H1 (cell line): Measurements from ENCODE around the gene LRRK1. TPM values are rescaled to one million over a fixed set of nuclear protein-coding genes. Genes with fewer than 3 reads are reported as not detected.
A peak's percentile ranks its signal among the peaks of the same experiment; 100 is the strongest.

Source experiments
- CTCF ChIA-PET: fragments of 300-600 bp; sonication (Branson Sonifier 250); formaldehyde crosslinking; loops from one replicate; lab custom pipeline; 2021; ENCODE audit not compliant: partially characterized antibody; lab: Charles Lee
- POLR2A ChIA-PET: fragments of 300-600 bp; sonication (Branson Sonifier 250); formaldehyde crosslinking; loops from one replicate; lab custom pipeline; 2021; ENCODE audit warnings: inconsistent platforms; ENCODE audit not compliant: partially characterized antibody; lab: Charles Lee
- DNase-seq, 2 experiments: peaks; one replicate each; pipeline versions ENCODE4 v3.0.0 to v3.0.0-alpha.2; 2010 to 2022; ENCODE audit warnings: low spot score in 2 of 2, low read depth in 1 of 2, mixed read lengths in 1 of 2
- FAIRE-seq: peaks from 2 replicates; lab custom pipeline; 2011; peaks lifted over from hg19 to GRCh38; lab: Jason Lieb, UNC
- H2AFZ ChIP-seq: 2 replicates; pipeline ENCODE4 v1.8.1; 2012; ENCODE audit warnings: low read length, inconsistent platforms
- H2AK5ac ChIP-seq: 2 replicates; pipeline ENCODE4 v1.6.1; 2013; ENCODE audit warnings: low read depth, low read length
- H2BK120ac ChIP-seq: replicated peaks from 2 replicates; pipeline ENCODE3; 2013; ENCODE audit warnings: low read depth, low read length, inconsistent platforms
- H2BK12ac ChIP-seq: 2 replicates; pipeline ENCODE4 v1.6.1; 2013; ENCODE audit warnings: low read depth, low read length
- H2BK15ac ChIP-seq: 2 replicates; pipeline ENCODE4 v1.6.1; 2013; ENCODE audit warnings: low read length
- H2BK20ac ChIP-seq: 2 replicates; pipeline ENCODE4 v1.6.1; 2013; ENCODE audit warnings: low read length
- H2BK5ac ChIP-seq: 2 replicates; pipeline ENCODE4 v1.6.1; 2013; ENCODE audit warnings: low read depth, low read length
- H3K14ac ChIP-seq: 2 replicates; pipeline ENCODE4 v1.6.1; 2013; ENCODE audit warnings: inconsistent platforms; ENCODE audit not compliant: insufficient read length
- H3K18ac ChIP-seq: 2 replicates; pipeline ENCODE4 v1.6.1; 2013; ENCODE audit warnings: low read length; ENCODE audit errors: extremely low read depth
- H3K23ac ChIP-seq: 2 replicates; pipeline ENCODE4 v1.6.1; 2013; ENCODE audit warnings: inconsistent platforms; ENCODE audit not compliant: insufficient read length
- H3K23me2 ChIP-seq: 2 replicates; pipeline ENCODE4 v1.6.1; 2013; ENCODE audit warnings: low read depth, low read length
- H3K27ac ChIP-seq: 2 replicates; pipeline ENCODE4 v1.6.1; 2011; ENCODE audit warnings: low read depth, low read length, inconsistent platforms
- H3K27me3 ChIP-seq, 4 experiments: replicated peaks in 1 of 4; 1 replicate in 1 of 4; 2 replicates in 3 of 4; pipeline versions ENCODE4 v1.6.1 to v1.8.1; 2011 to 2013; ENCODE audit warnings: low read length in 3 of 4, mild to moderate bottlenecking in 3 of 4, inconsistent platforms in 2 of 4, mixed read lengths in 2 of 4, moderate library complexity in 1 of 4; ENCODE audit not compliant: control insufficient read depth in 3 of 4, insufficient read depth in 3 of 4; ENCODE audit errors: extremely low read depth in 1 of 4
- H3K36me3 ChIP-seq, 4 experiments: 2 replicates each; pipeline versions ENCODE4 v1.6.1 to v1.8.1; 2011 to 2013; ENCODE audit warnings: mild to moderate bottlenecking in 4 of 4, low read length in 3 of 4, moderate library complexity in 2 of 4, control low read depth in 1 of 4, inconsistent platforms in 1 of 4; ENCODE audit not compliant: insufficient read depth in 4 of 4, control insufficient read depth in 2 of 4
- H3K4ac ChIP-seq: replicated peaks from 2 replicates; pipeline ENCODE3; 2013; ENCODE audit warnings: low read length, low read depth, mixed read lengths, inconsistent platforms; ENCODE audit not compliant: insufficient read length
- H3K4me1 ChIP-seq, 4 experiments: replicated peaks in 1 of 4; 1 replicate in 1 of 4; 2 replicates in 3 of 4; pipeline versions ENCODE4 v1.6.1 to v1.8.1; 2011 to 2013; ENCODE audit warnings: low read length in 3 of 4, inconsistent platforms in 2 of 4, mixed read lengths in 1 of 4; ENCODE audit not compliant: insufficient read depth in 4 of 4, control insufficient read depth in 3 of 4
- H3K4me2 ChIP-seq, 2 experiments: 2 replicates each; pipeline versions ENCODE4 v1.6.1 to v1.8.1; 2011 to 2013; ENCODE audit warnings: low read depth in 2 of 2, low read length in 2 of 2, control low read depth in 1 of 2, inconsistent platforms in 1 of 2, mild to moderate bottlenecking in 1 of 2; ENCODE audit not compliant: insufficient read depth in 1 of 2
- H3K4me3 ChIP-seq, 4 experiments: fragments of 200-600, 300-600 bp in 1 of 4; sonication (generic), shearing (Covaris generic), sonication (Bioruptor Twin) in 1 of 4; 2 replicates each; pipeline versions ENCODE4 v1.5.1 to v1.8.1; 2011 to 2016; ENCODE audit warnings: low read length in 4 of 4, low read depth in 3 of 4, control low read depth in 2 of 4, inconsistent platforms in 2 of 4, mild to moderate bottlenecking in 2 of 4, mixed read lengths in 1 of 4, moderate library complexity in 1 of 4; ENCODE audit not compliant: insufficient read depth in 2 of 4; ENCODE audit errors: extremely low read depth in 1 of 4
- H3K56ac ChIP-seq: replicated peaks from 2 replicates; pipeline ENCODE3; 2013; ENCODE audit warnings: low read depth, mild to moderate bottlenecking, mixed read lengths, low read length, inconsistent platforms; ENCODE audit not compliant: insufficient read length
- H3K79me1 ChIP-seq: 2 replicates; pipeline ENCODE4 v1.6.1; 2013; ENCODE audit warnings: low read depth, low read length, control low read depth
- H3K79me2 ChIP-seq, 2 experiments: 2 replicates each; pipeline versions ENCODE4 v1.6.1 to v1.8.1; 2012 to 2013; ENCODE audit warnings: low read length in 2 of 2, mild to moderate bottlenecking in 2 of 2, inconsistent platforms in 1 of 2; ENCODE audit not compliant: insufficient read depth in 2 of 2, control insufficient read depth in 1 of 2
- H3K9ac ChIP-seq, 4 experiments: replicated peaks in 1 of 4; 1 replicate in 1 of 4; 2 replicates in 3 of 4; pipeline versions ENCODE4 v1.6.1 to v1.8.1; 2011 to 2013; ENCODE audit warnings: low read depth in 3 of 4, low read length in 3 of 4, control low read depth in 2 of 4, mild to moderate bottlenecking in 2 of 4, moderate library complexity in 2 of 4, inconsistent platforms in 1 of 4; ENCODE audit errors: extremely low read depth in 1 of 4
- H3K9me3 ChIP-seq, 2 experiments: 2 replicates each; pipeline versions ENCODE4 v1.6.1 to v1.8.1; 2012 to 2013; ENCODE audit warnings: mild to moderate bottlenecking in 2 of 2, moderate library complexity in 2 of 2, control low read depth in 1 of 2, inconsistent platforms in 1 of 2, low read depth in 1 of 2, low read length in 1 of 2, mixed read lengths in 1 of 2; ENCODE audit not compliant: insufficient read depth in 2 of 2
- H4K20me1 ChIP-seq, 2 experiments: replicated peaks in 1 of 2; 2 replicates each; pipeline versions ENCODE3 to v1.8.1; 2011 to 2013; ENCODE audit warnings: inconsistent platforms in 2 of 2, low read length in 2 of 2, mild to moderate bottlenecking in 1 of 2; ENCODE audit not compliant: insufficient read depth in 2 of 2, control insufficient read depth in 1 of 2
- H4K5ac ChIP-seq: 2 replicates; pipeline ENCODE4 v1.6.1; 2013; ENCODE audit warnings: low read length, low read depth, mixed read lengths, inconsistent platforms; ENCODE audit not compliant: insufficient read length
- H4K8ac ChIP-seq: 2 replicates; pipeline ENCODE4 v1.8.0; 2013; ENCODE audit warnings: mild to moderate bottlenecking, moderate library complexity, low read length, inconsistent platforms; ENCODE audit not compliant: insufficient read depth; ENCODE audit errors: extremely low read depth
- H4K91ac ChIP-seq: replicated peaks from 2 replicates; pipeline ENCODE3; 2013; ENCODE audit warnings: low read length, mixed read lengths, inconsistent platforms; ENCODE audit not compliant: insufficient read length
- BRCA1 ChIP-seq: IDR thresholded peaks from 2 replicates; pipeline ENCODE4 v1.6.1; 2012; ENCODE audit warnings: low read depth, low read length, improper control_type of control experiment
- EZH2 ChIP-seq: fragments of 200-600 bp; sonication (generic); IDR thresholded peaks from 2 replicates; pipeline ENCODE4 v1.7.1; 2012; ENCODE audit warnings: low read depth, mild to moderate bottlenecking, moderate library complexity, low read length, inconsistent platforms; ENCODE audit not compliant: severe bottlenecking
- FOSL1 ChIP-seq: IDR thresholded peaks from 2 replicates; pipeline ENCODE4 v1.6.1; 2011; ENCODE audit warnings: mild to moderate bottlenecking, low read depth, low read length, moderate library complexity; ENCODE audit not compliant: insufficient read depth
- MAFK ChIP-seq: IDR thresholded peaks from 2 replicates; pipeline ENCODE4 v1.6.1; 2012; ENCODE audit warnings: low read depth, mild to moderate bottlenecking, improper control_type of control experiment, low read length
- POLR2A ChIP-seq, 2 experiments: IDR thresholded peaks; 1 replicate in 1 of 2; 2 replicates in 1 of 2; pipeline ENCODE4 v1.6.1; 2011; ENCODE audit warnings: low read depth in 2 of 2, low read length in 2 of 2, mild to moderate bottlenecking in 2 of 2; ENCODE audit errors: control extremely low read depth in 1 of 2
- TCF12 ChIP-seq: IDR thresholded peaks from 2 replicates; pipeline ENCODE4 v1.6.1; 2011; ENCODE audit warnings: low read depth, mild to moderate bottlenecking, low read length
- USF2 ChIP-seq: IDR thresholded peaks from 2 replicates; pipeline ENCODE4 v1.6.1; 2011; ENCODE audit warnings: low read length, improper control_type of control experiment
- WGBS, 2 experiments: shearing (Covaris generic) in 1 of 2; methylation state at CpG; one replicate each; pipeline versions ENCODE4 v1.1.6 to v1.1.7; 2013 to 2015; ENCODE audit warnings: low lambda C conversion rate in 2 of 2, mixed read lengths in 2 of 2, inconsistent platforms in 1 of 2, low coverage in 1 of 2, missing lambda C conversion rate in 1 of 2; ENCODE audit not compliant: insufficient replicate concordance in 2 of 2, insufficient coverage in 1 of 2, insufficient read length in 1 of 2; ENCODE audit errors: extremely low coverage in 1 of 2, missing lambda C conversion rate in 1 of 2; 5-methylcytosine and 5-hydroxymethylcytosine counted together
- polyA plus RNA-seq, 7 experiments: library from polyadenylated mRNA; depleted of rRNA in 3 of 7; stranded (reverse) in 5 of 7; unstranded in 2 of 7; fragments of >200 nt in 5 of 7; fragments of 200-250 nt in 2 of 7; gene quantifications; 1 replicate in 5 of 7; 2 replicates in 1 of 7; 4 replicates in 1 of 7; pipeline versions ENCODE4 v1.2.1 to v1.2.3, GENCODE V29; 2011 to 2013; ENCODE audit warnings: missing spikeins in 2 of 7, mixed read lengths in 2 of 7
- total RNA-seq: library from RNA; stranded (reverse); fragmentation: NEBNext Ultra II Directional; extraction: Animal tissue kit (Norgen Biotek cat#: 25700); gene quantifications from 2 replicates; pipeline ENCODE4 v1.2.1, GENCODE V29; 2021
- TF ChIP-seq, protein P1 (sequence below): IDR thresholded peaks from 2 replicates; pipeline ENCODE4 v1.6.1; 2011; ENCODE audit warnings: low read depth, mild to moderate bottlenecking, low read length; ENCODE audit not compliant: insufficient read depth
- TF ChIP-seq, protein P2 (sequence below), 3 experiments: IDR thresholded peaks; 1 replicate in 2 of 3; 2 replicates in 1 of 3; pipeline versions ENCODE4 v1.5.1 to v1.6.1; 2011; ENCODE audit warnings: low read length in 3 of 3, mild to moderate bottlenecking in 3 of 3, inconsistent platforms in 2 of 3, low read depth in 1 of 3, moderate library complexity in 1 of 3; ENCODE audit not compliant: insufficient read depth in 1 of 3; ENCODE audit errors: control extremely low read depth in 1 of 3

Gene LRRK1
- total and polyA plus RNA-seq, 2 of the 8 experiments (the other 6 are each of a cell fraction or from before 2014, with no cell fraction given): 1.2 to 3.6 TPM

GRCh38 chr15:101054991-101055390 lies 135.8 kb downstream of the LRRK1 start:
- no peak overlapping the region for H3K14ac ChIP-seq
- 88% methylated on average over 12 of the region's 12 CpGs; no CpG with 5 or more reads in 1 of the 2 experiments for WGBS, 2 experiments
- no peak for TF ChIP-seq EZH2
- TF ChIP-seq BRCA1: no peak
- TF ChIP-seq TCF12: no peak
- no peak for TF ChIP-seq MAFK
- TF ChIP-seq POLR2A (IDR thresholded peaks at IDR 0.05; ENCODE audit: control extremely low read depth in 1 of 2, low read depth in 2 of 2, low read length in 2 of 2): no peak
- TF ChIP-seq, protein P1, sequence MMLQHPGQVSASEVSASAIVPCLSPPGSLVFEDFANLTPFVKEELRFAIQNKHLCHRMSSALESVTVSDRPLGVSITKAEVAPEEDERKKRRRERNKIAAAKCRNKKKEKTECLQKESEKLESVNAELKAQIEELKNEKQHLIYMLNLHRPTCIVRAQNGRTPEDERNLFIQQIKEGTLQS: no peak
- TF ChIP-seq USF2: no peak
- TF ChIP-seq FOSL1: no peak
- TF ChIP-seq, protein P2, sequence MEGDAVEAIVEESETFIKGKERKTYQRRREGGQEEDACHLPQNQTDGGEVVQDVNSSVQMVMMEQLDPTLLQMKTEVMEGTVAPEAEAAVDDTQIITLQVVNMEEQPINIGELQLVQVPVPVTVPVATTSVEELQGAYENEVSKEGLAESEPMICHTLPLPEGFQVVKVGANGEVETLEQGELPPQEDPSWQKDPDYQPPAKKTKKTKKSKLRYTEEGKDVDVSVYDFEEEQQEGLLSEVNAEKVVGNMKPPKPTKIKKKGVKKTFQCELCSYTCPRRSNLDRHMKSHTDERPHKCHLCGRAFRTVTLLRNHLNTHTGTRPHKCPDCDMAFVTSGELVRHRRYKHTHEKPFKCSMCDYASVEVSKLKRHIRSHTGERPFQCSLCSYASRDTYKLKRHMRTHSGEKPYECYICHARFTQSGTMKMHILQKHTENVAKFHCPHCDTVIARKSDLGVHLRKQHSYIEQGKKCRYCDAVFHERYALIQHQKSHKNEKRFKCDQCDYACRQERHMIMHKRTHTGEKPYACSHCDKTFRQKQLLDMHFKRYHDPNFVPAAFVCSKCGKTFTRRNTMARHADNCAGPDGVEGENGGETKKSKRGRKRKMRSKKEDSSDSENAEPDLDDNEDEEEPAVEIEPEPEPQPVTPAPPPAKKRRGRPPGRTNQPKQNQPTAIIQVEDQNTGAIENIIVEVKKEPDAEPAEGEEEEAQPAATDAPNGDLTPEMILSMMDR (IDR thresholded peaks at IDR 0.05; ENCODE audit: control extremely low read depth in 1 of 3, insufficient read depth in 1 of 3, low read depth in 1 of 3, low read length in 3 of 3): no peak

More at GRCh38 chr15:101054991-101055390, 135.8 kb downstream of the LRRK1 start:
- peaks cover 2% of the 10 kb centered on the region; the same call in 1 of the 2 replicates for H3K23me2 ChIP-seq
- H3K23ac ChIP-seq: no peak overlapping the region
- no peak overlapping the region for H3K27ac ChIP-seq
- no peak overlapping the region for H2BK120ac ChIP-seq
- H3K4me3 ChIP-seq: no peak overlapping the region
- 0 out of 2 replicates have a peak overlapping the region, but pooled peaks have one; percentile 61 for H2BK20ac ChIP-seq
- H3K56ac ChIP-seq: no peak overlapping the region
- H3K79me1 ChIP-seq: no peaks in the 10 kb centered on the region
- H3K18ac ChIP-seq: no peak overlapping the region
- no peak overlapping the region for H3K9ac ChIP-seq
- no peaks in the 10 kb centered on the region for H3K36me3 ChIP-seq
- no peak overlapping the region for H3K4ac ChIP-seq
- peak overlapping the region; percentile 31; the same call in 1 of the 2 replicates for H2BK15ac ChIP-seq
- H3K9me3 ChIP-seq: peaks cover 3 to 6% of the 10 kb centered on the region in 2 experiments; a peak in 3 of 4 replicates
- H3K79me2 ChIP-seq: no peaks in the 10 kb centered on the region
- H2BK5ac ChIP-seq: 0 out of 2 replicates have a peak overlapping the region, but pooled peaks have one; percentile 15
- FAIRE-seq (no peak), DNase-seq (peak in 1 of 2 experiments; percentile 30)
- H3K4me1 ChIP-seq: no peaks in the 10 kb centered on the region; a peak in 1 of 7 replicates
- no peaks in the 10 kb centered on the region for H4K20me1 ChIP-seq
- H3K4me2 ChIP-seq: no peak overlapping the region
- H4K8ac ChIP-seq: no peak overlapping the region
- H2AK5ac ChIP-seq: no peak overlapping the region
- no peak overlapping the region for H2AFZ ChIP-seq
- H4K91ac ChIP-seq: peak overlapping the region; percentile 48
- POLR2A ChIA-PET: interaction anchor here (1.1 kb wide), 1 partner anchor 12 kb away, joined by 3 read pairs; no protein-coding TSS in a partner anchor
- no peak overlapping the region for H4K5ac ChIP-seq
- H2BK12ac ChIP-seq: peak overlapping the region; percentile 50; the same call in 1 of the 2 replicates
- H3K27me3 ChIP-seq: no peaks in the 10 kb centered on the region
- CTCF ChIA-PET: interaction anchor here (2.2 to 2.8 kb wide), 2 partner anchors 12 to 13 kb away, joined by 8 to 18 read pairs; no protein-coding TSS in a partner anchor
